Activated naive CD8-positive, alpha-beta T cell treated with anti-CD3 and anti-CD28 coated beads, Interleukin-2, amount 10 ng/mL, durations not matched to agents 7 days and 5 days (primary cell): ENCODE data around the gene INPP5J. TPM values are rescaled to one million over a fixed set of nuclear protein-coding genes. Genes with fewer than 3 reads are reported as not detected.
A peak's percentile ranks its signal among the peaks of the same experiment; 100 is the strongest.

Experiments
- ATAC-seq: fragments of 150-1000 bp; cut with Tn5 transposase; one replicate; pipeline ENCODE4 v1.10.0; 2021; ENCODE audit warnings: low read depth, moderate library complexity
- POLR2A ChIA-PET: fragments of 350-600 bp; sonication (Branson Sonifier 250); formaldehyde crosslinking; loops from one replicate; lab custom pipeline; 2021; ENCODE audit warnings: antibody characterized with exemption; lab: Charles Lee
- DNase-seq: peaks from one replicate; pipeline ENCODE4 v3.0.0; 2021
- H3K27ac Mint-ChIP-seq: one replicate; pipeline ENCODE4 v1.8.0; 2022; ENCODE audit warnings: mild to moderate bottlenecking, mixed read lengths
- H3K27me3 Mint-ChIP-seq: one replicate; pipeline ENCODE4 v1.8.0; 2022; ENCODE audit warnings: mild to moderate bottlenecking, moderate library complexity, mixed read lengths
- H3K36me3 Mint-ChIP-seq: one replicate; pipeline ENCODE4 v1.8.0; 2021; ENCODE audit warnings: mild to moderate bottlenecking, mixed read lengths
- H3K4me1 Mint-ChIP-seq: one replicate; pipeline ENCODE4 v1.8.0; 2021; ENCODE audit warnings: mixed read lengths
- H3K4me3 Mint-ChIP-seq: one replicate; pipeline ENCODE4 v1.8.0; 2022; ENCODE audit warnings: mild to moderate bottlenecking, moderate library complexity, mixed read lengths
- H3K9me3 Mint-ChIP-seq: one replicate; pipeline ENCODE4 v1.8.0; 2021; ENCODE audit warnings: mixed read lengths
- total RNA-seq, 2 experiments: library from RNA; stranded (reverse); gene quantifications; one replicate each; pipeline ENCODE4 v1.2.3, GENCODE V29; 2021

Gene INPP5J
- total RNA-seq, 2 experiments from 2014 or later: 0.31 to 0.39 TPM

DNA sequence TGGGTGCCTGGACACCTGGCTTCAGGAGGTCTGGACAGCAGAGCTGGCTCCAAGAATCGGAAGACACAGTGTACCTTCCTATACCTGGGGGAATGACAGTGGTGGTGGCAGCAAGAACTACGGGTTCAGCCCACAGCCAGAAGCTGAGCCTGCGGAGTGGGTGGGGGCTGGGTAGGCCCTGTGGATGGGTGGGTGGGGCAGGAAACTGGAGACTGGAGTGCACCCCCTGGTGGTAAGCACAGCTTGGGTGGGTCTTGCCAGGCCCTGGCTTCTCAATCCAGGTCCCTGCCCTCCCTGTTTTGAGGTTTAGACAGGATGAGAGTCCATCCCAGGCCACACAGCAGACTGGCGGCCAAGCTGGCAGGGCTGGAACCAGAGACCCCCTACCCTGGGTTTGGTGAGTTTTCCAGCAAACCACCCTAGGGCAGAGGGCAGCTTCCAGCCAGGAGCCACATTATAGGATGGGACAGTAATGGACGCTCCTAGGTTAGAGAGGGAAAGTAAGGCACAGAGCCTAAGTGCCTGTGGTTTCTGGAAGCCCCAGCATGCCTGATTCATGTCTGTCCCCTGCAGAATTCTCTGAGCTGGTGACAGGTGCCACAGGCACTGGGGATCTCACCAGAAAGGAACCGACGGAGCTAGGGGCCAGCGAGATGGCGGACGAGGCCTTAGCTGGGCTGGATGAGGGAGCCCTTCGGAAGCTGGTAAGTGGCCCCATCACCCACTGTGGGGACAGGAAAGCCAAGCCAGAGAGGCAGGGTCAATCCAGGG lies 40.0 kb upstream of the INPP5J start:
- no peak for ATAC-seq
- no peaks in the 10 kb centered on the region for H3K27me3 Mint-ChIP-seq
- peak overlapping the region; percentile 91 for H3K4me3 Mint-ChIP-seq
- H3K4me1 Mint-ChIP-seq: peaks cover 31% of the 10 kb centered on the region
- DNase-seq: peak; percentile 68
- no peaks in the 10 kb centered on the region for H3K9me3 Mint-ChIP-seq
- H3K27ac Mint-ChIP-seq: peak overlapping the region; percentile 85
- no peaks in the 10 kb centered on the region for H3K36me3 Mint-ChIP-seq
- POLR2A ChIA-PET: interaction anchor here (0.7 to 8.3 kb wide), 6 partner anchors 114 to 319 kb away, joined by 3 to 62 read pairs (median 9); partner anchors contain the start of genes MORC2, PIK3IP1 and TUG1

- peak overlapping the region; percentile 95 for H3K4me3 Mint-ChIP-seq
- no peaks in the 10 kb centered on the region for H3K36me3 Mint-ChIP-seq
- ATAC-seq: no peak
- H3K9me3 Mint-ChIP-seq: no peaks in the 10 kb centered on the region
- no peaks in the 10 kb centered on the region for H3K27me3 Mint-ChIP-seq
- H3K4me1 Mint-ChIP-seq: peaks cover 31% of the 10 kb centered on the region
- DNase-seq: no peak
- H3K27ac Mint-ChIP-seq: no peak overlapping the region
- POLR2A ChIA-PET: interaction anchor here (0.7 to 8.3 kb wide), 5 partner anchors 115 to 209 kb away, joined by 3 to 62 read pairs (median 5); partner anchors contain the start of genes MORC2, PIK3IP1 and TUG1
Observed at GRCh38 chr22:31083377-31083768, 39.4 kb upstream of the INPP5J start.

DNA sequence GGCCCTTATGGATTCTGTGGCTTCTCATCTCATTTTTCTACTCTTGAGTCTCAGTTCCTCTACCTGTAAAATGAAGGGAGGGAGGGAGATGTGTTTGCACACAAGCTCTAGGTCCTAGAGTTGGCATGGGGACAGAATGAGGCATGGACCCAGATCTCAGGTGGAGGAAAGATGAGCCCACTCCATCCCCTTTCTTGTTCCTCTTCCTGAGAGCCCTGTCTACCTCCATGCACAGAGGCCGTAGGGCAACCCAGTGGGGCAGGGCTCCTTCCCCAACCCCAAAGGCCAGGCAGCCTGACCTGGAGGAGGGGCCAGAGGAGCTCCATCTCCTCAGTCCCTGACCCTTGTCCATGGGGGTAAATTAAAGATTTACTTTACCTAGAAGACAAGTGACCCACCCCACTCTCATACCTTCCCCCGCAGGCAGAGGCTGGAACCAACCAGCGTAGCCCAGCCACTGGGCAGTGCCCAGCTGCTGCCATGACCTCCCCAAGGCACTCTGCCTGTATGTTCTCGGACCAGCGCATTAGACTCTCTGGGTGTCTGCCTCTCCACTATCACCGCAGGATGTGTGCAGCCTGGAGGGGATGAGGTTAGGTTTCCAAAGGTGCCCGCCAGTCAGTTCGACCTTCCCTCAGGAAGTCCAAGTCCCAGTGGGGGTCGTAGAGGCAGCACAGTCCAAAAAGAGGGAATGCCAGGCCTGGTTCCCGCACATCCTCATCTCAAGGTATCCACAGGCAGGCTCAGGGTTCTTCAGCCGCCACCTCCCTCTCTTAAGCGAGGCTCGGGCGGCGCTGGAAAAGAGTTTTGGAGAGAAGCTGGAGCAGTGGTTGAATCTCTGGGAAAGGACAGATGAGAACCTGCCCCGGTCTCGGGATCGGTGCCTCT lies 38.6 kb upstream of the INPP5J start:
- H3K27me3 Mint-ChIP-seq: no peaks in the 10 kb centered on the region
- peak overlapping the region; percentile 84 for H3K27ac Mint-ChIP-seq
- no peaks in the 10 kb centered on the region for H3K9me3 Mint-ChIP-seq
- H3K4me1 Mint-ChIP-seq: peaks cover 31% of the 10 kb centered on the region
- DNase-seq (peak; percentile 57), ATAC-seq (peak; percentile 0)
- peak overlapping the region; percentile 95 for H3K4me3 Mint-ChIP-seq
- POLR2A ChIA-PET: interaction anchor here (1.1 to 8.3 kb wide), 8 partner anchors 10 to 449 kb away, joined by 3 to 62 read pairs (median 7); partner anchors contain the start of genes MORC2, SLC35E4 and TUG1
- no peaks in the 10 kb centered on the region for H3K36me3 Mint-ChIP-seq

DNA sequence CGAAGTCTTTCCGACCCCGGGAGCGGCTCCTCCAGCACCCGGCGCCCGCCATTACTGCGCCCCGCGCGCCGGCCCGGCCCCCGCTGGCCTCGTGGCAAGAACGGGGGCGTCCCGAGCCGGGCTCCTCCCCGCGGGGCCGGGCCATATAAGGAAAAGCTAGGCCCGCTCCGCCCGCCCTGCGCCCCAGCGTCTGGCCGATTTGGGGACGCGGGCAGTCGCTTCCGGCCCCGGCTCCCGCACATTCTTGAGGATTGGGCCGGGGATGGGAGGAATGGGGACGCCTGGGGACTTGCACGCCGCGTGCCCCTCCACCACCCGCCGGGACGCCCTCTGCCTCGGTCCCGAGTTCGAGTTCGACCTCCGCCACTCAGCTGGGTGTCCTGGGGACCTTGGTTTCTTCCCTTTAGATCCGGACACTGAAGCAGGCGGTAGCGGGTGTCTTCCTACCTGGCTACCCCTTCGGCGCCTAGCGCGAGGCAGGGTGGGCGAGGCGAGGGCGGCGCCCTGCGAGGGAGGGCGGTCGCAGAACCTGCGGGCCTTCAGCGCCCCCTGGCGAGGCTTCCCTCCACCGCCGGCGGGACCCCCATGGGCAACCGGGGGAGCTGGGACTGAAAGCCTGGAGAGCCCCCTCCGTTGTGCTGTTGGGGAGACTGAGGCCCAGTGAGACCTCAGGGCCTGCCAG lies 37.8 kb upstream of the INPP5J start:
- Mint-ChIP-seq H3K36me3 (no peaks in the 10 kb centered on the region), H3K4me1 (peaks cover 31% of the 10 kb centered on the region), H3K4me3 (peak overlapping the region; percentile 95), H3K9me3 (no peaks in the 10 kb centered on the region), H3K27me3 (no peaks in the 10 kb centered on the region), H3K27ac (peak overlapping the region; percentile 84)
- peak; percentile 84 for ATAC-seq
- DNase-seq: peak; percentile 92
- POLR2A ChIA-PET: interaction anchor here (1.0 to 8.3 kb wide), 9 partner anchors 9 to 450 kb away, joined by 3 to 62 read pairs (median 6); partner anchors contain the start of genes MORC2, SLC35E4 and TUG1

GRCh38 chr22:31085493-31085824 lies 37.3 kb upstream of the INPP5J start:
- Mint-ChIP-seq H3K9me3 (no peaks in the 10 kb centered on the region), H3K27ac (peak overlapping the region; percentile 82), H3K36me3 (no peaks in the 10 kb centered on the region), H3K4me1 (peaks cover 28% of the 10 kb centered on the region), H3K27me3 (no peaks in the 10 kb centered on the region), H3K4me3 (peak overlapping the region; percentile 95)
- no peak for DNase-seq
- ATAC-seq: no peak
- POLR2A ChIA-PET: interaction anchor here (1.0 to 8.3 kb wide), 8 partner anchors 9 to 450 kb away, joined by 3 to 62 read pairs (median 7); partner anchors contain the start of genes MORC2, SLC35E4 and TUG1

DNA sequence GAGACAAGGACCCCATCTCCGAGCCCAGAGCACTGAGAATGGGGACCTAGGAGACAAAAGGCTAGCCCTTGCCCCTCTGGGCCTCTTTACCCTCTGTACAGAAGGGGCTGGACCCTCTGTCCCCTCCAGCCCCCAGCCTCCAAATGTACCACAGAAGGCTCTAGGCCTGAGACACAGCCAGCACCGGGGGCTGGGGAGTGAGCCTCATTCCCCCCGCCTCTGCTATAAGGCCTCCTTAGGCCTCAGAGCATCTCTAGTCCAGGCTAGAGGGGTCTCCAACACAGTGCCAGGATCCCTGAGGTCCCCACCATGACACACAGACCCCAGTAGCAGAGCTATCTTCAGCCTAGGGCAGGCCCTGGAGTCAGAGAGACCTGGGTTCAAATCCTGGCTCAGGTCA lies 36.8 kb upstream of the INPP5J start:
- no peak for ATAC-seq
- Mint-ChIP-seq H3K4me3 (no peak overlapping the region), H3K27ac (peak overlapping the region; percentile 82), H3K27me3 (no peaks in the 10 kb centered on the region), H3K36me3 (no peaks in the 10 kb centered on the region), H3K9me3 (no peaks in the 10 kb centered on the region), H3K4me1 (peaks cover 25% of the 10 kb centered on the region)
- POLR2A ChIA-PET: interaction anchor here (8.3 kb wide), 1 partner anchor 117 kb away, joined by 62 read pairs; the partner anchor contains the start of genes MORC2 and TUG1
- no peak for DNase-seq

DNA sequence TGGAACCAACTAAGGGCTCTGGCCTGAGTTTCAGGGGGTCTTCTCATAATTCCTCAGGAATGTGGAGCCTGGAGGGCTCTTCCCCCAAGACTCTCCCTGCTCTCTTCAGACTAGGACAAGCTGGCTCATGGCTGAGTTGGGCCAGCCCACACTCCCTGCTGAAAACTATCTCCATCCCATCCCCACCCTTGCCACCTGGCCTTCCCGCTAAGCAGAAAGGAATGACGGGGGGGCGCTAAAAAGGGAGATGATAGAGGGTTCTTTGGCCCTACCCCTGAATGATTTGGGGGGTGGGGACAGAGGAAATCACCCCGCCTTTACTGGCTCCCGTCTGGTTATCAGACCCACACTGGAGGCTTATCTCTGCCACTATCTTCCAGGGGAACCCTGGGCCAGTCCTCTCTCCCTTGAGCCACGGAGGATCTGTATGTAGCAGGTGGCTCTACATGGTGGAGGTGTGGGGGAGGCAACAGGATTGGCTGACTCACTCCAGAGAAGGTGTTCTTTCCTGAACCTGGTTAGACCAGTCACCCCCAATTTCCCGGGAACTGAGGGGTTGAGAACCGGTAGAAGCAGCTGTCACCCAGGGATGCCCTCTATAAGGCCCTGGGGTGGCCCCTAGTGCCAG lies 35.9 kb upstream of the INPP5J start:
- Mint-ChIP-seq H3K36me3 (no peaks in the 10 kb centered on the region), H3K27ac (no peak overlapping the region), H3K27me3 (no peaks in the 10 kb centered on the region), H3K9me3 (no peaks in the 10 kb centered on the region), H3K4me1 (peaks cover 21% of the 10 kb centered on the region), H3K4me3 (no peak overlapping the region)
- POLR2A ChIA-PET: interaction anchor here (8.3 kb wide), 1 partner anchor 118 kb away, joined by 62 read pairs; the partner anchor contains the start of genes MORC2 and TUG1
- DNase-seq: no peak
- ATAC-seq: no peak

- ATAC-seq (no peak), DNase-seq (no peak)
- Mint-ChIP-seq H3K9me3 (no peaks in the 10 kb centered on the region), H3K4me1 (peaks cover 13% of the 10 kb centered on the region), H3K27ac (no peak overlapping the region), H3K36me3 (no peaks in the 10 kb centered on the region), H3K27me3 (no peaks in the 10 kb centered on the region), H3K4me3 (no peak overlapping the region)
- POLR2A ChIA-PET: no interaction called here
Observed at GRCh38 chr22:31087744-31088215, 35.0 kb upstream of the INPP5J start.

DNA sequence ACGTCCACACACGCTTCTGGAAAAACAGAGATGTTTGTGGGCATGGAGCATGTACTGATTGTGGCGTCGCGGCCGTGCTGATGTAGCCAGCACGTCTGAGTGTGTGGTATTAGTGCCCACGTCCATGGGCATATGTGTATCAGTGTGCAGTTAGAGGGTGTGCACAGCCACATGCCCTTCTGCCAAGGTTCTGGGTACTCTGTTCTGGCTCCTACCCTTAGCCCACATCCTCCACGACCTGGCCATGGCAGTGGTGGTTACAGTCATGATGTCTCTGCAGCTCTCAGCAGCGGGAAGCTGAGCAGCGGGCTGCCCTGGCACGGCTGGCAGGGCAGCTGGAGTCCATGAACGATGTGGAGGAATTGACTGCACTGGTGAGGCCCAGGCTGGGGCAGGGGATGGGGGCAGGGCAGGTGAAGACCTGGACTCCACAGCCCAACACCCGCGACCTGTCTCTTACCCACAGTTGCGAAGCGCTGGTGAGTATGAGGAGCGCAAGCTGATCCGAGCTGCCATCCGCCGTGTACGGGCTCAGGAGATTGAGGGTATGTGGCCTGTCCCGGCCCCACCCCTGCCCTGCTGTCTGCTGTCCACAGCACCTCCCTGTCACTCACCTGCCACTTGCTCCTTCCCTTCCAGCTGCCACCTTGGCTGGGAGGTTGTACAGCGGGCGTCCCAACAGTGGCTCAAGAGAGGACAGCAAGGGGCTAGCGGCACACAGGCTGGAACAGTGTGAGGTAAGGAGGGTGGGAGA lies 34.4 kb upstream of the INPP5J start:
- POLR2A ChIA-PET: no interaction called here
- no peak overlapping the region for H3K4me3 Mint-ChIP-seq
- peaks cover 10% of the 10 kb centered on the region for H3K4me1 Mint-ChIP-seq
- H3K27me3 Mint-ChIP-seq: no peaks in the 10 kb centered on the region
- DNase-seq (no peak), ATAC-seq (no peak)
- no peak overlapping the region for H3K27ac Mint-ChIP-seq
- H3K9me3 Mint-ChIP-seq: no peaks in the 10 kb centered on the region
- H3K36me3 Mint-ChIP-seq: no peaks in the 10 kb centered on the region

- no peaks in the 10 kb centered on the region for H3K9me3 Mint-ChIP-seq
- H3K27me3 Mint-ChIP-seq: no peaks in the 10 kb centered on the region
- POLR2A ChIA-PET: interaction anchor here (0.6 kb wide), 1 partner anchor 335 kb away, joined by 3 read pairs; no protein-coding TSS in a partner anchor
- DNase-seq (no peak), ATAC-seq (no peak)
- peaks cover 1% of the 10 kb centered on the region for H3K4me1 Mint-ChIP-seq
- H3K27ac Mint-ChIP-seq: no peak overlapping the region
- H3K36me3 Mint-ChIP-seq: no peaks in the 10 kb centered on the region
- H3K4me3 Mint-ChIP-seq: no peak overlapping the region
Observed at GRCh38 chr22:31089160-31090100, 33.3 kb upstream of the INPP5J start.
